NCI-H1436 (cell line): ENCODE measurements around the gene ST6GALNAC6.
"Not testable (repeated sequence)": the region's sequence is repeated elsewhere in the genome, so short reads cannot be mapped to it uniquely, and the experiment has no call there.

Experiments
- DNase-seq: peaks from one replicate; lab custom pipeline; 2025; lab: John Stamatoyannopoulos, UW

The ST6GALNAC6 gene

GRCh38 chr9:127854960-127855359 is 44.4 kb downstream of the ST6GALNAC6 start:
- DNase-seq, result no peak

GRCh38 chr9:127854184-127854806 is 45.1 kb downstream of the ST6GALNAC6 start, which contains the start of gene ENG:
ENG (minus strand) TSS chr9:127854658; CDS start chr9:127854355, 303 bp downstream.
- DNase-seq, result no peak

DNA sequence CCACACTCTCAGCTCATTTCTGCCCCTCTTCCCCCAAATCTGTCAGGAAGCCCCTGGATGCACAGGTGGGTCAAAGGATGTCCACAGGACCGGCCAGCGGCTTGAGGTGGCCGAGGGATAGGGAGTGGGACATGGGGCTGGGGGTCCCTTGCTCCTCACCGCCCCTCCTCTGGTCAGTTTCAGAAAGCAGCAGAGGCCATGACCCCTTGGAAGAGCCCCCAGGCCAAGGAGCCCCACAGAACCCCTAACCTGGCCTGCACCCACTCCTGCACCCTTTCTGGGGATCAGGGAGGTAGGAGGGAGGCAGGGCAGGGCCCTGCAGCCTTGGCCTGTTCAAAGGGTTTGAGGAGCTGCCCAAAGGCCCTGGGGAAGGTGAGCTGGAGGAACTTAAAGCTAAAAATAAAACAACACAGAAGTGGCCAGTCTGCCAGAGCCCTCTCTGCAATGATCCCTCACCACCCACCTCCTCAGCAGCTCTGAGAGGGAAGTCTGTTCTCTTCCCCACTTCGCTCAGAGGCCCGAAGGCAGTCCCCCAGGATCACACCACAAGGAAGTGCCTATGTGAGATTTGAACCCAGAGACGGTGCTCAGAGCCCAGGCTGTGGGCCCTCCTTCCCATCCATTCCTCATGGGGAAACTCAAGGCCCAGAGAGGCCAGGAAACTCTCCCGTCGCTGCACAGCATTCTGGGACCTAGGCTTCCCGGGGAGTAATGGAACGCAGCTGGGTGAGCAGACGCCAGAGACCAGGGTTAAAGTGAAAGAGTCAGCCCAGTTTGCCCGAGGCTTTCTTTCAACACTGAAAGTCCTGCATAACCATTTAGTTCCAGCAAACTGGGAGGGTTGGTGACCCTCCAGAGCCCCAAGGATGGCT is 45.9 kb downstream of the ST6GALNAC6 start:
- DNase-seq, result no peak

DNA sequence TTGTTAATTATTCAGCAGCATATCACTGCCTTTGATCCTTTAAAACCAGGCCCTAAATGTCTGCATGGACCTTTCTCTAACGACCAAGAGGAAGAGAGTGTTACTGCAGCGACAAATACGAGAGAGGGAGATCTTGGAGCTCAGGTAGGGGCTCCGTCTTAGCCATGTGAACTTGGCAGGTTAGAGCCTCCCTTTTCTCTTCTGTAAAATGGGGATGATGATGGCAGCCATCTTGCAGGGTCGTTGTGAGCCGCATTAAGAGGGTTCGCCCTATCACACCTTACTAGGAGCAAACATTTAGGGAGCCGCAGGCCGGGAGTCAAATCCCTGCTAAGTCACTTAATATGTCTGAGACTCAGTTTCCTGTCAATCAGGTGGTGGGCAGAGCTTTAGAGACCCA is 46.6 kb downstream of the ST6GALNAC6 start:
- no peak for DNase-seq

DNA sequence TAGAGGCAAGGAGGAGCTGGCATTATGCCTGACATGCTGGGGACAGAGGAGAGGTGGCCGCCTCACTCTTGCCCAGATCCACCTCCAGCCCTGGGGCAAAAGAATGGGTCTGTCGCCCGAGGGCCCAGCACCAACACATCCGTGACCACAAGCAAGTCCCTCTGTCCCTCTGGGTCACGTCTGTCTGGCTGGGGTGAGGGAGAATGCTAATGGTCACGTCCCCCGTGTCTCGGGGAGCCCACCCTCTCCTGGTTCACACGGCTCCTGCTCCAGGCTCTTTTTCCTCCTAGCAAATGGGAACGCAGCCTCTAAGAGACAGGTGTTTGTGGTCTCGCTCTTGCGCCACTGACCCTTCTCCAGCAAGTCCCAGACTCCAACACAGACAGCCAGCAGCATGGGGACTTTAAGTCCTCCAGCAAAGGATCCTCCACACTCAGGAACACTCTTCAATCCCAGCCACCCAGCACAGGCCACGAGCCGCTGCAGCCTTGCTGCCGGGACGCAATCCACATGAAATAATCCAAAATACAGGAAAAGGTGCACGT is 49.0 kb downstream of the ST6GALNAC6 start:
- DNase-seq, result no peak

DNA sequence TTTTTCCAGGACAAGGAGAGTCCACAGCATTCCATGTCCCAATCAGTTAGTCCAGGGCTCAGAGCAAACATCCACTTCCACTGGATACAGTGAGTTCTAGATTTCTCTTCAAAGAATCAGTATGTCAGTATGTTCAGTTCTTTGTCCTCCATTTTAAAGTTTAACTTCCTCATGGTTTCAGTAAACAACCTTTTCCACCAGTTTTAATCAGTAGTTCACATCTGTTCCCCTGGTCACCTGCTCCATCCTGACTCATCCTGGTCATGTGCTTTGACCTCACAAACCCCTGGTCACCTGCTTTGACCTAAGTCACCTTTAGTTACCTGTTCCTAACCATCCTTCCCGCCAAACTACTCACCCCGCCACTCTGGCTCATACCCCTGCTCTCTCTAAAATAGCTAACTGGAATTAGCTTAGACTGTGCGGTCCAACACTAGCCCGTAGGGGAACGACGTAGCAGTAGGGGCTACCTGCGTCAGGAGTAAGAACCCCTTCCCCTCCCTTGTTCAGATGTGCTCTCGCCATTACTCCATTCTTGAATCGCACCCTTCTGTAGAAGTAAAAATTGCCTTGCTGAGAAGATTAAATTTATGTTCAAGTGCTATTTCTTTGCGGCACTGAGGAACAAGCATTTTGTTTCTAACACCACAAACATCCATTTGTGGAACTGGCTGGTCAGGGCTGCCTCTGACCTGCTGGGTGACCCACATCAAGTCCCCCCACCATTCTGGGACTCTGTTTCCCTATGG is 50.5 kb downstream of the ST6GALNAC6 start:
- no peak for DNase-seq

DNA sequence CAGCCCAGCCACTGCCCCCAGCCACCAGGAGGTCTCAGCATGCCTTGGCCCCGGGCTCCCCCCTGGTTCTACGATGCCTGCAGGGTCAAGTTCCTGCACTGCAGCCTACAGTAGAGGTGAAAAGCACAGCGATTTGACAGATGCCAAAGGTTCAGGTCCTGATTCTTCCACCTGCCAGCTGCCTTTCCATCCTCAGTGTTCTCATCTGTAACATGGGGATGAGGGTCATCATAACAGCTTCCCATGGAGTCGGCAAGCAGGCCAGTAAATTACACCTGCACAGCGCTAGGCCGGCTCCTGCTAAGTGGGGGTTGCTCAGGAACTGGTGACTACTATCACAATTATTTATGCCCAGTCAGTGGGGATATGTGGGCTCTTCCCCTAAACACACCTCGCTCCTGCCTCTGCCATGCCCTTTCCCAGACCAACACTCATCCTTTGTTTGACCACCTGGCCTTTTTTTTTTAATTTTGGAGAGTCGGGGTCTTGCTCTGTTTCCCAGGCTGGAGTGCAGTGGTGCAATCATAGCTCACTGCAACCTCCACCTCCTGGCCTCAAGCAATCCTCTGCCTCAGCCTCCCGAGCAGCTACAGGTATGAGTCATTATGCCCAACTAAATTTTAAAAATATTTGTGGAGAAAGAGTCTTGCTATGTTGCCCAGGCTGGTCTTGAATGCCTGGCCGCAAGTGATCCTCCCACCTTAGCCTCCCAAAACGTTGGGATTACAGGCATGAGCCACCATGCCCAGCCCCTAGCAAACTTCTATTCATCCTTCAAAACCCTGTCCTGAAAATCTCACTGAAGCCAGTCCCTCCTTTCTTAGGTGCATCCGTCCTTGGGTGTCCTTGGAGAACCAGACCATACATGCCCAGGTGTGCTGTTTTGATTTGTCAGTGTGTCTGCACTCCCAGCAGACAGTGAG is 51.3 kb downstream of the ST6GALNAC6 start:
- no peak for DNase-seq

- no peak for DNase-seq
Observed at GRCh38 chr9:127847178-127847510, 52.3 kb downstream of the ST6GALNAC6 start.

DNA sequence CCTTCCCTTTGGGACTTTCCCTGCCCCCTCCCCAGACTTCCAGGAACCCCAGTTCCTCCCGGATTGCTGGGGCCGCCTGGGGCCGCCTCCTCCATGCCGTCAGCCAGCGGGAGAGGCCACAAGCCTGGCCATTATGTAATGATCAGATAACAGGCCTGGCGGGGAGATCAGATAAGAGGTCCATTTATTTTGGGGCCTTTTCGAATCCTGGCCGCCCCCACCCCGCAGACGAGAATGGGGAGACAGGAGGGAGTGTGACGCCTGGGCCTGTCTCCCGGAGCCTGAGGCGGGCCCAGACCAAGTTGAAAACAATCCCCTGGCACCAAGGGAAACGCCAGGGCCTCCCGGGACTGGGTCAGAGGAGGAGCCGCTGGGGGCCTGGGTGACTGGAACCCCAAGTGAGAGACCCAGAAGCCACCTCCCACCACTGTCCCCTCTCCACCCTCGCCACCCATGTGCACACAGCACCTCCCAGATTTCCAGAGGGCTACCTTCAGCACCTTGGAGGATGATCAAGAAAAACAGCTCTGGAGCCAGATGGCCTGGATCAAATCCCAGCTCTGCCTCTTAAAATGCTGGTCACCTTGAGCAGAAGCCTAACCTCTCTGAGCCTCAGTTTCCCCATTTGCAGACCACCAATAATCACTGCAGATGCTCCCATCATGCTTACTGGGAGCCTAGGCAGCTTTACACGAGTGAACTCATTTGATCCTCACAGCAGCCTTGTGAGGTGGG is 52.8 kb downstream of the ST6GALNAC6 start:
- DNase-seq, result no peak

GRCh38 chr9:127845619-127846018 is 53.8 kb downstream of the ST6GALNAC6 start:
- DNase-seq, result not testable (repeated sequence)

DNA sequence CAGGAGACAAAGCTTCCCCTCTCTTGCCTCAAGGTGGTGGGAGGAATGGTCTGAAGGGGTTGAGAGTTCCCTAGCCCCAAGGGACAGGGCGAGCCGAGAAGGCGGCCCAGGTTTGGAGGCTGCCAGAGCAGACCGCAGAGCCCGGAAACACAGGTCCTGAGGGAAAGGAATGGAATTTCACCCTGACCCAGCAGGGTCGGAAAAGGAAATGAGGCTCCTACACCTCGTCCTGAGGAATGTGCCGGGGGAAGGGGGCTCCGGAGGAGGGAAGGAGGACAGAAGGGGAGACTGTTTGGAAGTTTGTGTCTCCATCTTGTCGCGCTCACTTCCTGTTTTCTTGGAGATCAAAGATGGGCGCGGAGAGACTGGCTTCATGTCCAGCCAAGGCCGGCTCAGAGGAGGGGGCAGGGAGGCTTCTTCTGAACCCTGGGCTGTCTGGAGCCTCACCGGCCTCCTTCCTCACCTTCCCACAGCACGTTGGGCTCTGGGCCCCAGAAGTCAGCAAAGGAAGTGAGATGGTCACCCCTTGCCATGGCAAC is 54.5 kb downstream of the ST6GALNAC6 start:
- DNase-seq, result no peak

DNA sequence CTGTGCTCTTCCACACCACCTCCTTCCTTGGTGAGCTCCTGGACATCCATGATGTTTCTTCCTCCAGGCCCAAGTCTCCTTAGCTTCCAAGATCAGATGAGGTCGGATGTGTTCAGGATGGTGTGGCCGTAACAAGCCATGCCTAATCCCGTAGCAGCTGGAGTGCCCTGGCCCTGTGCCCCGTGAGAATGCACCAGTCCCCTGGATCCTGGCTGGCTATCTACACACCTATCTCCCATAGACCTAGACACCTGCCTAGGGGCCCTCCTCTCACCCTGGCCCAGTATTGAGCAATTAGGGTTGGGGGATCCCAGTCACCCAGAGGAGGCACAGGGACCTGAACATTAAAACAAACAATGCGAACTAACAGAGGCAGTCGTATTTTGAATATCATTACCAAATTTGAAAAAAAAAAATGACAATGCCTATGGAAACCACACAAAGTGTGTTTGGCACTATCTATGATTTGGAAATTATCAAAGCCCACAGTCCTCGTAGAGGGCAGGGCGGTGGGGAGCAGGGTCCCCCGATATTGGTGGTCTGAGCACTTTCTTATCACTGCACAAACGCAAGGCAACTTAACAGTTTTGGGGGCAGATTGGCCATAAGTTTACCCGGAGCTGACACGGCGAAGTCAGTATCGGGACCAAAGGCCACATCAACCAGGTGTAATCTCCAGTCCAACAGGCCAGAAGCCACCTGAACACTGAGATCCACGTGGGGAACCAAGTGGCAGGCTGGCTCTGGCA is 58.1 kb downstream of the ST6GALNAC6 start:
- no peak for DNase-seq

DNA sequence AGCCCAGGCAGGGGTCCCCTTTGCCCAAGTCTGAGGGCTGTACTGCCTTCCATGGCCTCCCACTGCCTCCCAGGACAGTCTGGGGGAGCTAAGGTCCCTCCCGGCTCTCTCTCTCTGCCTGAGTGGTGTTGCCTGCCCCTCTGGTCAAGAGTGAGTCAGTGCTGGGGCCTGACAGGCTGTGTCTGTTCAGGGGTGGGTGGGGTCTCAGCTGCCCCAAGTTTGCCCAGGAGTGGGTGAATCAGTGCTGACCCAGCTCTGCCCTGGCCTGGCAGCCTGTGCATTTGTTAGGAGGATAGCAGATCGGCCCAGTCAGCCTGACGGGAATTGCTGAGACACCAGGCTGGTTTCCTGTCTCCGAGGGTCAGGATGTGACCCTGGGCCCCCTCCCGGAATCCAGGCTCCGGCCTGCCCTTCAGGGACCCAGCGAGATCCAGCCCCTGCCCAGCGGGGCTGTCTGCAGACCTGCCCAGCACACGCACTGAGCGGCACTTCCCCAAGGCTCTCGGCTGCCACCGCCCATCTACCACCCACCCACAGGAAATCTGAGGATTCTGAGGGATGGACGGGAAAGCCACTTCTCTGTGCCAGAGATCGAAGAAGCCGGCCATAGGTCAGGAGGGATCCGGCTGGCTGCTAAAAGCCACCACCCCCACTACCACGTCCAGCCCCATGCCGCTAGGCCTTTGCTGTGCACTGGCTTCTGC is 60.9 kb downstream of the ST6GALNAC6 start:
- no peak for DNase-seq

DNA sequence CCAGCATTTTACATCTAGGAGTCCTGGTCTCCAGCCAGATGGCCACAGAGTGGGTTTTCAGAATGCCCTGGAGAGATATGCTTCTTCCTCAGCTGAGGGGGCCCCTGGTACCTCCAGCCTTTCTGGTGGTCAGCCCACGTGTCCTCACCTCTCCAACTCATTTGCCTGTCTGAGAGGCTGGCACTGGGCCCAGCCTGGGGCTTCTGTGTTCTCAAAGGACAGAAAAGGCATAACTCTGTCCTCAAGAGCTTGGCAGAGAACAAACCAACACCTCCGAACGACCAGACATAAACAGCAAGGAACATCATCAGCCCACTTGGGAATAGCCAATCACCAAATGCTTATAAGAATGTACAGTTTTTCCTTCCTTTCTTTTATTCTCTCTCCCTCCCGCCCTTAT is 62.1 kb downstream of the ST6GALNAC6 start:
- DNase-seq, result no peak

GRCh38 chr9:127836561-127836960 is 62.8 kb downstream of the ST6GALNAC6 start:
- DNase-seq, result not testable (repeated sequence)

- no peak for DNase-seq
Observed at GRCh38 chr9:127835991-127836516, 63.3 kb downstream of the ST6GALNAC6 start.
